Stimulated activated CD4-positive, alpha-beta T cell treated with anti-CD3 and anti-CD28 coated beads, TNF-alpha, amount 100 ng/mL, for 4 hours (primary cell): ENCODE data around the gene SHC3.

Experiments
- DNase-seq, 3 experiments: peaks; one replicate each; pipeline ENCODE4 v3.0.0-alpha.2; 2020; ENCODE audit warnings: low read depth in 3 of 3

SHC3 gene

DNA sequence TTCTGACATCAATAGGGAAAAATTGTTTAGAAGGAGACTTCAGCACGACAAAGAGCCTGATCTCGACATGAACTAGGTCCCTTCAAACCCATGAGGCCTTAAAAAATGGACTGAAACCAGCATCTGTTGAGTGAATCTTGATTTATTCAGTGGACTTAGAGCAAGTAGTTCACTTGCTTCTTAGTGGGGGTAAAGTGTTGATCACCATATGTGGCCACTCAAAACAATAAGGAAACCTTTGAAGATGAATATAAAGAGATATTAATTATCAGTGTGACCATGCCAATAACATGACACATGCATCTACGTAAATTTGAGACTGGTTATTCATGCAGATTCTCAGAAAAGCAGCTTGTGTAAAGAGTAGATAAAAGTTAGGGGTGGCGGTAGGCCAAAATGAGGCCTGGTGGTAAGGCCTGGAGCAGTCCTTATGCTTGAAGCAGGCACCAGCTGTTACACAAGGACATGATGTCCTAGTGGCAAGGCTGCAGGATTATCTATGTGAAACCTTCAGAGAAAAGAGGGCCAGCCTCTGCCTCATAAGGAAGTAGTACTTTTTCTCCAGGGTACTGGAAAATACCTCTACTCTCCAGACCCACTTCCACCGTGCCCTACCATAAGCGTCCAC, 126.0 kb downstream of the SHC3 start:
- DNase-seq, result no peak

DNA sequence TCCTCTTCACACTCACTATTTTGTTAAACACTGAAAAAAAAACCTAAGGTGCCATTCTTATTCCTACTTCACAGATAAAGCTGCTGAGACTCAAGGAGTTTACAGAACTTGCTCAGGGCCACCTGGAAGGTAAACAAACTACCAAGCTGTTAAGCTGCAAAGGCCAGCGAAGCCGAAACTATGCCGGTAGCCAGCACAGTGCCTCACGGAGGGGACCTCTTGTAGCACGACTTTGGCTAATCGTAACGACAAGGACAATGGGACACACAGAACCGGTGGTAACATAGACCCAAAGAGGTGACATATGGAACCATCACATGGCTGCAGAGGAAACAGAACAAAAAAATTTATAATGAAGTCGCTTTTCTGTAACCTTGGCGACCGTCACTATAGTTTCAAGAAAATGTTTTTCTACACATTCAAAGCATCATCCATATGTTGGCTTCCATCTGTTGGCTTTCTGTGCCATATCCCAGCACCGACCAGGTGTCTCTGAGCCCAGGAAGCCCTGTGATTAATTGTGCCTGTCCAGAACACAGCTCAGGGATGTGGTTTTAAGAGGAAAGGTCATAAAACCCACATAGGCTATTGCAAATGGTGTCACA, 127.1 kb downstream of the SHC3 start:
- no peak for DNase-seq

DNA sequence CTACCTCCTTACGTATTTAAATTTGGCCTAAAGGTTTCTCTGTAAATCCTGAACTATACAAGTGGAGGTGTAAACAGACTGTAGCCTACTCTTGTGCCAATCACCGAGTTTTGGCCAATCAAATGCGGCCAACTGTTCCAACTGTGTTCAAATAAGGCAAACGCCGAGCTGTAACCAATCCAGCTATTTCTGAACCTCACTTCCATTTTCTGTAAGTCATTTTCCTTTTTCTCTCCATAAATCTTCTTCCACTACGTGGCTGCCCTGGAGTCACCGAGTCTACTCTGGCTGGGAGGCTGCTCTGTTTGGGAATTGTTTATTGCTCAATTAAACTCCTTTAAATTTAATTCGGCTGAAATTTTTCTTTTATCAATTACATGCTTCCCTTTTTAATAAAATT, 129.0 kb downstream of the SHC3 start:
- no peak for DNase-seq

DNA sequence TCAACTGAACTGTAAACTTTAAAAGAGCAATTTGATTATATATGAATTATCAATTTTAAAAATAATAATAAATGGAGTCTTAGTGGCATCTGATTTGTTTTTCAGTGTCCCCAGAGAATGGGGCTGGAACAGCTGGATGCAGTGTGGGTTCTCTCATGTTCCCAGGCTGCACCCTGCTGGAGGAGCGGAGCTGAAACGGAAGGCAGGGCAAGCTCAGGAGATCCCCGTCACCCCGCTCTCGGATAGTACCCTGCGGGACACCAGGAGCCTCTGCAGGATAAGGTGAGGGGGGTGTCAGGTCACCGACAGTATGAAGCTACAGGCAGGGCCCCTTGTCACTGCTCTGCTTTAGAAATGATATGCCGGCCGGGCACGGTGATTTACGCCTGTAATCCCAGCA, 130.0 kb downstream of the SHC3 start:
- no peak for DNase-seq

DNA sequence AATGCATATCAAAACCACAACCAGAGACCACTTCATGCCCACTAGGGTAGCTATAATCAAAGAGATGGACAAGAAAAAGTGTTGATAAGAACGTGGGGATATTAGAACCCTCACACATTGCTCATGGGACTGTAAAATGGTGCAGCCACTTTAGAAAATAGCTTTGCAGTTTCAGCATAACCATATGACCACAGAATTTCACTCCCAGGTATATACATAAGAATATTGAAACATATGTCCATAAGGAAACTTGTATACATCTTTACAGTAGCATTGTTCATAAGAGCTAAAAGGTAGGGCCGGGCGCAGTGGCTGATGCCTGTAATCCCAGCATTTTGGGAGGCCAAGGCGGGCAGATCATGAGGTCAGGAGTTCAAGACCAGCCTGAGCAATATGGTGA, 131.0 kb downstream of the SHC3 start:
- no peak for DNase-seq

DNA sequence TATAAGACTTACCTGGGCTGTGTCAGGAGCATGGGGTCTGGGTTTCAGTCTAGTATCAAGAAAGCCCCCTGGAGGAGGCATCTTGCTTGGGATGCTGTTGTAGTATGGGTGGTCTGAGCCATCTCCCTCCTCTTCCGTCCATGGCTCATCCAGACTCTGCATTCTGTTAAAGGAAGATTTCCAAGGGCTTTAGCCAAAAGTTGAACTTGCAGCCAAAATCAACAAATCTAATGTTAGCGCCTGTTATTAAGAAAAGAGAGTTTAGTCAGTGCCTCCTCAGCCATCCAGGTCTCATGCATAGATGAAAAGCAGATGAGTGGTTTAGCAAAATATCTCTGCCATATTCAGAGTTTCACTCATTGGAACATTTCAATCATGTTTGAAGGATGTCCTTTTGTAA, 131.8 kb downstream of the SHC3 start:
- DNase-seq, result no peak

DNA sequence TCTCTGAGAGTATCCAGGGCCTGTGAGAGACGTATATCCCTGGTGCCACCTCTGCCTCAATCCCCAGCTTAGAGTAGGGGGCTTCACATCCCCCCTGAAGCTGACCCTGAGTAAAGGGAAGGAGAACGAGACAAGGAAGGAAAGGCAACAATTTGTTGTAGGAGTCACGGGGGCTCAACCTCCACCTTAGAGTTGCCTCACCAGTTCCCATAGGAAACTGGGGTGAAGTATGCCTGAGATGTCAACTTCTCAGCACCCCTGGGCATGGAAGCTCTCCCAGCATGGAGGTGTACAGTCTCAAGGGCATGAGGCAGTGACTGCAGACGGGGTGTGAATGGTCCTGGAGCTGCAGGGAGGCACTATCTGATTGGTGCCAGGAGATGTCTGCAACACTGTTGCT, 133.7 kb downstream of the SHC3 start:
- no peak for DNase-seq

DNA sequence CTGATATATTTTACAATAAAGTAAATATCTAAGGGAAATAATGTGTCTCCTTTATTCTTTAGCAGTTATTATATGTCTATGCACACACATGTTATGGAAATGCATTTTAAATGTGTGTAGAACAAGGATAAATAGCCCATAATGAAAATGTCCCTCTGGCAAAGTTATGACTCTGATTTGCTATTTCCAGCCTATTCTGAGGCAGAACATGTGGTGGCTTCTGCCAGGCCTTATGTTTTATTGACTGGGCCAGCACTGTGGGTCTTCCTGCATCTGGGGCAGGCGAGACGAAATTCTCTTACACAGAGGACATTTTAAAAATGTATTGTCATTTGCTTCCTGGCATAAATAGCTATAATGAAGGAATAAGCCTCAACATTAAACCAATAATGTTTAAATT, 134.5 kb downstream of the SHC3 start:
- no peak for DNase-seq

DNA sequence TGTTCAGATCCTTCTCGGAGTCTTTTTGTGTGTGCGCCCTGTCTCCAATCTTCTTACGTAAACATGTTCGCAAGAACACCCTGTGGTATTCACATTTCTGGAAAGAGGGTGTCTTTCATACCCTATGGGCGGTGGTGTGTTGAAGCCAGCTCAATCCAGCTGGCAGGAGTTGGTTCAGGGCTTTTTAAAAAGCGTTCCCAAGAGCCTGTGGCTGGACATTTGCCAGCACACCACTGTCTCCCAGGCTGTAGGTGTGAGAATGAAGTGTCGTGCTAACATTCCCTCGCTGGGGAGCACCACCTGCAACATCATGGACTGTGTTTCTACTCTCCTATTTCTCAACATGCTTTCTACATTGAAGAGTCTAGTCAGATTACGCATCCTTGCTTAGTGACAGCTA, 135.6 kb downstream of the SHC3 start:
- no peak for DNase-seq

DNA sequence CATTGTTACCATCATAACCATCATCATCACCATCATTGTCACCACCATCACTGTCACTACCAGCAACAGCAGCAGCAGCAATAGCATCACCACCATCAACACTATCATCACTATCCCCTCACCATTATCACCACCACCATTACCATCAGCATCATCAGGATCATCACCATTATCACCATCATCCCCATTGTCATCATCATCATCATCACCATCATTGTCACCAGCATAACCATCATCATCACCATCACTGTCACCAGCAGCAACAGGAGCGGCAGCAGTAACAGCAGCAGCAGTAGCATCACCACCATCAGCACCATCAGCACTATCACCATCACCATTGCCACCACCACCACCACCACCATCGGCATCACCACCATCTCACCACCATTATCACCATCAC, 139.0 kb downstream of the SHC3 start:
- no peak for DNase-seq

DNA sequence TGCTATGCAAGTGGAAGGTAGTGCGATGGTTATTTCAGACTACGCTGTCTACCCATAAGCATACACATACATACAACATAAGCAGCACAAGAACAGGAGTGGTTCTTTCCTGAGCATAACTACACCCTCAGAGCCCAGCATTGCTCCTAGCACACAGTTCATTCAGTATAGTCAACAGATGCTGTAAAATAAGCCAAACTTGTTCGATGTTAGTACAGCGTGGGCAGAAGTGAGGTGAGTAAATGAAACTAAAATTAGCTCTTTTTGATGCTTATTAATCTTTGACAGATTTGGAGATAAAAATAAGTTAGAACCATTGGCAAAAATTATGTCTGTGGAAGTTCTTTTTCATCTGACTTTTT, 139.5 kb downstream of the SHC3 start:
- DNase-seq, result no peak

DNA sequence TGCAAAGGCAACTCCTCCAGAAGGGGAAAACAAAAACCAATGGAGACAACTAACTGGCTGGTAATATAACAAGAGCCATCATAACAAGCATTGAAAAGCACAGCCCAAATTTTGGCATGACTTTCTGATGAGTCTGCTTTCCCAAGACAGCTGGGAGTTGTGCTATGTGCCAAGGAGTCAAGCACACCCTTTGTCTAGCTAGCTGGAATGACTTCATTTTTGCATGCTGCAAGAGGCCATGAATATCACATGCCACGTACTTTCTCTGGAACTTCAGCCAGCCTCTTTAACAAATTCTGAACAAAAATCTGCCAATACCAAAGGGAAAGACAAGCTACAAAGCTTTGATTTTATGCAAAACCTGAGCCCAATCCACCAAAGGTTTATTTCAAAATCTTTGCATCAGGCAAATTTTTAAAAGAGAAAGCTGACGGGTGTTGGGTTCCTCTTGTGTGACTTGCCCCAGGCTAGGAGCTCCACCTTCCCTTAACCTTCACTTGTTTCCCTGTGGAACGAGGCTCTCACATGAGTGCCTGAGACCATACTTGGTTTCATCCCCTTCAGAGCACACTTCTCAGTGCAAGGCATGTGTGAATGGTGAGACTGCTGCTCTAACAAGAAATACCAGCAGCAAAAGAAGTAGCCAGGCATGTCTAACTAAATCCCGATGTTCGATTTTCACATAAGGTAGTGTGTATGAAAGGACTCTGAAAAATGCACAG, 140.1 kb downstream of the SHC3 start:
- no peak for DNase-seq

DNA sequence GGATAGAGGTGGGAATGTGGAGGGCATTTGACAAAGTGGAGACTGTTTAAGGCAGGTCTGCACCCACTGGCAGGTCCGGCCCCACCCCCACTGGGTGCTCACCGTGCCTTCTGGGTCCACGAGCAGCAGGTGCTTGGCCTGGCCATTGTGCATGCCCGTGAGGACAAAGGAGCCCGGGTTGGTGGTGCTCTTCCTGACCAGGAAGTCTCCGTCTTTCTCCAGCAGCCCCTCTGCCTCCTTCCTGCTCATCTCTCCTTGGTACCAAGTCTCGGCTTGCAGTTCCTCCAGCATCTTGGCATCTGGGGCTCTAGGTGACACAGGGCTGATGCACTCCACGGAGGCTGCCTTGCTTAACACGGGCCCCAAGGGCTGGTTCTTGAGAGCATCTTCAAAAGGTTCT, 140.7 kb downstream of the SHC3 start:
- no peak for DNase-seq

DNA sequence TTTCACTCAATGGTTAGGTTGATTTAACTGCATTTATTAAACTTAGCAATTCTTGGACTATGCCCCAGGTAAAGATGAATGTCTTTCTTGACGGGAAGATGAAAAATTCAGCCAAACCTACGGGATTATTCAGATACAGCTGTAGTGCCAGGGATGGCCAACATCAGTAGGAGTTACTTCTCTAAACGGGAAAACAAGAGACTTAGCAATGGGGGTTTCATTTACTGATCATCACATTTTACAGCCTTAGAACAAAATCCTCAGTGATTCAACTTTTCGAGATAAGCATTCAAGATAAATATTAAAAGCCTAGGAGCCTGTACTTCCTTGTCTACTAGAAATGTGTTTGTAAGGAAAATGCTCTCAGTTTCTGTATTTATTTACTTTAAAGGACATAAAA, 141.3 kb downstream of the SHC3 start:
- no peak for DNase-seq

DNA sequence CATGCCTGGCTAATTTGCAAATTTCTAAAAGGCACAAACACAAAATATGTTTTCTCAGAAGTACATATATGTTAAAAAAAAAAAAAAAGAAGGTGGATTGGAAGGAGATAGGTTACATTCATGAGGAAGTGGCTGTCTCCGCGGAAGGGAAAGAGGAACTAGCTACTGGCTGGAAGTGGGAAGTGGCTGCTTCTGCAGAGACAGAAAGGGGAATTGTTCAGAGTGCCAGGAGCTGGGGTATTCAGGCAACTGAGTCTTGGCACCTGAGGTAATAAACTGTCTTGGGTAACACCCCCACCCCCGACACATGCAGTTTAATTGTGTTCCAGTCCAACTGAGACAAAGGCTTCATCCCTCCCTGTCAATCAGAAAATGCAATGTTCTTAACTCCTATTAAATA, 141.7 kb downstream of the SHC3 start:
- DNase-seq, result no peak

DNA sequence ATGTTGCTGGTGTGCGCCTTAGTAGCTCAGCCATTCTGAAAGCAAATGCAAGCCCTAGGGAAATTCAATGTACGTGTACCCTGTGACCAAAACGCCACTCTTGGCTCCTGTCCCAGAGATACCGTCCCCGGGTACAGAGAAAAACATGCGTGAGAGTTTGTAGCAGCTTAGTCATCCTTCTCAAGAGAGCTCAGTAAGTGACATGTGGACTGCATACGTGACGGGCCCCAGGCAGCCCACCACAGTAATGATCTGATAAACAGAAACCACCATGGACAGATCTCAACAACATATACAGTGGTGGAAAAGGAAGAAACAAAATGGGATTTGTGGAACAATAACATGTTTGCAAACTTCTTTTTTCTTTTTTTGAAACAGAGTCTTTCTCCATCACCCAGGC, 142.2 kb downstream of the SHC3 start:
- DNase-seq, result no peak

DNA sequence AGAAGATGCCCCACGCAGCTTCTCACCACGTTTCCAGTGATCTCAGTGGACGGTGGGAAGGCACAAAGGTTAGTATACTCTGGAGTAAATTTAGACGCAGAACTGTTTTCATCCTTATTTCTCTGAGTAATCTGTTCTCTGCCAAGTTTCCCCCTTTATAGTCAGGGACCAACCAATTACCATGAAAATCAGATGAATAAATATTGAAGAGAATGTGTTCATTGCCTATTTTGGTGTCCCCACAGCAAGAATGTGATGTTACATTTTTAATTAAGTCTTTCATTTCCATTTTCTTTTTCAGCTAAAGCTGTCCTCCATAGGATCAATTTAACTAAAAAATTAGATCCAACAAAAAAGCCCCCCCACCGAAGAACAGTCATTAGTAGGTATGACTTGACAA, 146.0 kb downstream of the SHC3 start:
- no peak for DNase-seq

DNA sequence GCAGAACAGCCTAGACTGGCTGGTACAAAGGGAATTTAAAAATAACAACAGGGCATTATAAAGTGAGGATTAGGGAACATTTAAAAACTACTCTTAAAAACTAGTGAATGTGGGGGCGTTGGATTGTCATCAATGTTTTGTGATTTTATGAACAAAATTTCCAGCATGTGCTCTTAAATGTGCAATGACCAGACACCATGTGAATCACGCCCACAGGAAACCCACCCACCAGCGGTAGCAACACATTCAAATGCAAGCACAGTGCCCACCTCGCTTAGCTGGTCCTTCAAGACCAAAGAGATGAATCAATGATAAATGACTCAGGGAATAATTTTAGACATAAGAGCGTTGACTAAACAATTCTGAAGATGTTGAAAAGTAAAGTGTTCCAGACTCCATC, 146.4 kb downstream of the SHC3 start:
- no peak for DNase-seq

DNA sequence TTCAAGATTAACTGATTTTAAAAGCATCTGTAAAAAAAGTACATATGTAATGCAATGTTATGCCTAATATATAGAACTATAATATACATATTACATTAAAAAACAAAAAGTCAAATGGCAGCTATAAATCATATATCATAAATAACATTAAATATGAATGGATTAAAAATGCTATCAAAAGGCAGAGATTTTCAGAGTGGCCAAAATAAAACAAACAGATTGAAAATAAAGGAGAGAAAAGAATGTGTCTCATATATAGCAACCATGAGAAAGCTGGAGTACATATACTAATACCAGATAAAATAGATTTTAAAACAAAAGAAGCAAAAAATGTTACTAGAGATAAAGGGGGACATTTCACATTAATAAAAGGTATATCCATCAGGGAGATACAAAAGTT, 148.8 kb downstream of the SHC3 start:
- DNase-seq, result no peak

DNA sequence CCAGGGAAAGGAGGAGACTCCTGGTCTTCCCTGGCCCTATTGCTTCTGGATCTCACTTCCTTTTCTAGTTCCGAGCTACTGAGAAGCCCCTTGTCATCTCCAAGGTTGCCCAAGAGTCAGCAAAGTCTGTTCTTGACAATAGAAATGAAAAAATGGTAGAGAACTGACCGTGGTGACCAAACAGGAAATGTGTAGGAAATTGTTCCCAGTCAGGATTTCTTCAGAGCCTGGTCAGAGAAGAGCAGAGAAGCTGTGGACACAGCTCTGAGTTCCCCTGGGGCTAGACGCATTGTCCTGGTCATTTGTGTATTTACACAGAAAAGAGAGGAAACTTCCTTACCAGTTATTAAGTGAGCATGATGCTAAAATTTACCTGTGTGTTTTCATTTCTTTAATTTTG, 151.7 kb downstream of the SHC3 start:
- DNase-seq, result no peak

DNA sequence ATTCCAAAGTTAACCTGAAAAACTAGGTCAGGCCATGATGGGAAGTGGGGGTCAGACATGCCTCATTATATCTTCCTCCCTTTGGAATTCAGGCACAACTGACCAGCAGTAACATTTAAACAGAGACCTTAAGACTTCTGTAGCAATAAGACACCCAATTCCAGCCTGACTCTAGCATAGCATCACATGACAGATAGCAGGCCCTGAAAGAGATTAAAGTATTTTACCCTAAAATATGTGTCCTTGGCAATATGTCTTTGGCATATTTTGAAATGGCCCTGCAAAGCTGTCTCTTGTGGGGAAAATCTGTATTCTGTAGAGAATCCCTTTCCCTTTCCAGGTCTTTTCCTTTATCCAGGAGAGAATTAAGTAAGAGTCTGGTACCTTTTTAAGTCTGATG, 153.1 kb downstream of the SHC3 start:
- DNase-seq, result no peak

DNA sequence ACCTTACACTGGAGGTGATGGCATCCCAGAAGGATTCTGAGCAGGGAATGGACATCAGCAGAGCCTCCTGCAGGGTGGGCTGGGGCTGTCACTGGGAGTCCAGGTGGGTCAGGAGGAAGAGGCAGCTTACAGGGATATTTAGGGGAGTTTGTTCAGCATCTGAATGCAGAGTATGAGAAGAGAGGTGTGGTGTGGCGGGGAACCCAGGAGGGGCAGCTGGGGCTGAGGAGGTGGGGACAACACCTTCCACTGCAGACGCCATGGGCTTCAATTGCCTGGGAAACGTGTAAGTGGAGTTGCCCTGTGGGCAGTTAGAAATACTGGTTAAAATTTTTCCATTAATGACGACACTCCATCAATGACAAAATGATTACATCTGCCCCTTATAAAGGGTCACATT, 153.9 kb downstream of the SHC3 start:
- no peak for DNase-seq

DNA sequence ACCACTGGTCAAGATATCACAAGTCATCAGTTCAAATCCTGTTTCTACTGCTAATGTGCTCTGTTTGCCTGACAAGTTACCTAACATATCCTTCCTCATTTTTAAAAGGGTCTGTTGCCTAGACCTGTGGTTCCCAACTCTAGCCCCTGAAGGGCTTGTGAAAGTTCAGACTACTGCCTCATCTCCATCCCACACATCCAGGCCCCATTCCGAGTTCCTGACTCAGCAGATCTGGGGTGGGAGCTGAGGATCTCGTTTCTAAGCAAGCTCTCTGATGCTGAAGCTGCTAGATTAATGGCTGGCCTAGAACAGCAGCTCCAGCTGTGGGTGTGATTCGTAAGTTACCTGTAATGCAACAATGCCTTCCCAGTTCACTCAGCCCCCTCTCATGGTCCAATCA, 154.9 kb downstream of the SHC3 start:
- DNase-seq, result no peak

DNA sequence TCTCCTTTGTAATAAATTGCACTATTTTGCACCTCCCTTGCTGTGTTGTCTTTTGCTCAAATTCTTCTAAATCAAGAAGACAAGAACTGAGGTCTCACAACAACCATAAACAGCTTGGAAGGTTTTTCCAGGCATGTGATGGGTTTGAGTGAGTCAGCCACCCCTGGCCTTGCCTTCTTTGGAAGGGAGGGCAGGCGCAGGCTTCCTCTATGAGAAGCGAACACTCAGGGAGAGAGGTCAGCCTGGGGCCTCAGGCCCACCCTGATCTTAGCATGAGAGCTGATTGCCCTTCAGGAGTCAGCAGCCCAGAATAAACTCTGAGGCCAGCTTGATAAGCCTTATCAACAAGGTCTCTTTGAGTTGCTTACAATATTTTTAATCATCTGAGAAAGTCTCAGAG, 155.7 kb downstream of the SHC3 start:
- no peak for DNase-seq
